ENCODE results near the gene USP7. TPM values are rescaled to one million over a fixed set of nuclear protein-coding genes. Genes with fewer than 3 reads are reported as not detected.
"Not testable (repeated sequence)": the region's sequence is repeated elsewhere in the genome, so short reads cannot be mapped to it uniquely, and the experiment has no call there.

Gene USP7
- polyA plus RNA-seq, 1 experiment = 17.2 TPM

GRCh38 chr16:8919089-8919933, 44.4 kb downstream of the USP7 start:
- ChIA-PET CTCF (no interaction called here), POLR2A (interaction anchor here (0.5 kb wide), 1 partner anchor 25 kb away, joined by 3 read pairs; no protein-coding TSS in a partner anchor)
- no peak overlapping the region for H3K4me3 ChIP-seq (ENCODE audit: low read depth, low read length)
- no peak for DNase-seq (ENCODE audit: low read depth)
- TF ChIP-seq CTCF (IDR thresholded peaks at IDR 0.05; ENCODE audit: insufficient read depth, low read depth, low read length) = no peak
- H3K27me3 ChIP-seq (ENCODE audit: control insufficient read depth, insufficient read depth, low read length) = no peaks in the 10 kb centered on the region
- peaks cover 16% of the 10 kb centered on the region for H3K36me3 ChIP-seq (ENCODE audit: control insufficient read depth, insufficient read depth, low read length)

- H3K27me3 ChIP-seq (ENCODE audit: control insufficient read depth, insufficient read depth, low read length); DNase-seq (ENCODE audit: low read depth); H3K4me3 ChIP-seq (ENCODE audit: low read depth, low read length); CTCF ChIA-PET; POLR2A ChIA-PET: not testable (repeated sequence)
- peaks cover 16% of the 10 kb centered on the region for H3K36me3 ChIP-seq (ENCODE audit: control insufficient read depth, insufficient read depth, low read length)
These were observed 46.4 kb downstream of the USP7 start for GRCh38 chr16:8917336-8917735.

GRCh38 chr16:8916541-8917225, 47.0 kb downstream of the USP7 start:
- DNase-seq (ENCODE audit: low read depth) = no peak
- Histone ChIP-seq H3K36me3 (ENCODE audit: control insufficient read depth, insufficient read depth, low read length) (peaks cover 15% of the 10 kb centered on the region), H3K4me3 (ENCODE audit: low read depth, low read length) (no peak overlapping the region), H3K27me3 (ENCODE audit: control insufficient read depth, insufficient read depth, low read length) (no peaks in the 10 kb centered on the region)
- CTCF ChIA-PET = interaction anchor here (1.0 kb wide), 1 partner anchor 11 kb away, joined by 4 read pairs; no protein-coding TSS in a partner anchor
- no peak for TF ChIP-seq CTCF (IDR thresholded peaks at IDR 0.05; ENCODE audit: insufficient read depth, low read depth, low read length)
- POLR2A ChIA-PET = interaction anchor here (0.6 kb wide), 1 partner anchor 77 kb away, joined by 14 read pairs; no protein-coding TSS in a partner anchor

GRCh38 chr16:8915722-8916301, 47.9 kb downstream of the USP7 start:
- Histone ChIP-seq H3K27me3 (ENCODE audit: control insufficient read depth, insufficient read depth, low read length) (no peaks in the 10 kb centered on the region), H3K4me3 (ENCODE audit: low read depth, low read length) (no peak overlapping the region), H3K36me3 (ENCODE audit: control insufficient read depth, insufficient read depth, low read length) (peaks cover 19% of the 10 kb centered on the region)
- no peak for TF ChIP-seq CTCF (IDR thresholded peaks at IDR 0.05; ENCODE audit: insufficient read depth, low read depth, low read length)
- ChIA-PET POLR2A (interaction anchor here (0.6 kb wide), 1 partner anchor 78 kb away, joined by 14 read pairs; no protein-coding TSS in a partner anchor), CTCF (interaction anchor here (1.0 to 2.0 kb wide), 2 partner anchors 10 to 19 kb away, joined by 4 read pairs; no protein-coding TSS in a partner anchor)
- no peak for DNase-seq (ENCODE audit: low read depth)

- POLR2A ChIA-PET = no interaction called here
- TF ChIP-seq CTCF (IDR thresholded peaks at IDR 0.05; ENCODE audit: insufficient read depth, low read depth, low read length) = no peak
- H3K36me3 ChIP-seq (ENCODE audit: control insufficient read depth, insufficient read depth, low read length) = peaks cover 23% of the 10 kb centered on the region
- H3K27me3 ChIP-seq (ENCODE audit: control insufficient read depth, insufficient read depth, low read length) = no peaks in the 10 kb centered on the region
- no peak for DNase-seq (ENCODE audit: low read depth)
- CTCF ChIA-PET = interaction anchor here (0.9 to 2.0 kb wide), 3 partner anchors 13 to 94 kb away, joined by 3 to 6 read pairs (median 4); no protein-coding TSS in a partner anchor
- no peak overlapping the region for H3K4me3 ChIP-seq (ENCODE audit: low read depth, low read length)
These were observed 49.6 kb downstream of the USP7 start for GRCh38 chr16:8914098-8914497.
